ENCODE data around the gene HOXD11.

HOXD11 gene

DNA sequence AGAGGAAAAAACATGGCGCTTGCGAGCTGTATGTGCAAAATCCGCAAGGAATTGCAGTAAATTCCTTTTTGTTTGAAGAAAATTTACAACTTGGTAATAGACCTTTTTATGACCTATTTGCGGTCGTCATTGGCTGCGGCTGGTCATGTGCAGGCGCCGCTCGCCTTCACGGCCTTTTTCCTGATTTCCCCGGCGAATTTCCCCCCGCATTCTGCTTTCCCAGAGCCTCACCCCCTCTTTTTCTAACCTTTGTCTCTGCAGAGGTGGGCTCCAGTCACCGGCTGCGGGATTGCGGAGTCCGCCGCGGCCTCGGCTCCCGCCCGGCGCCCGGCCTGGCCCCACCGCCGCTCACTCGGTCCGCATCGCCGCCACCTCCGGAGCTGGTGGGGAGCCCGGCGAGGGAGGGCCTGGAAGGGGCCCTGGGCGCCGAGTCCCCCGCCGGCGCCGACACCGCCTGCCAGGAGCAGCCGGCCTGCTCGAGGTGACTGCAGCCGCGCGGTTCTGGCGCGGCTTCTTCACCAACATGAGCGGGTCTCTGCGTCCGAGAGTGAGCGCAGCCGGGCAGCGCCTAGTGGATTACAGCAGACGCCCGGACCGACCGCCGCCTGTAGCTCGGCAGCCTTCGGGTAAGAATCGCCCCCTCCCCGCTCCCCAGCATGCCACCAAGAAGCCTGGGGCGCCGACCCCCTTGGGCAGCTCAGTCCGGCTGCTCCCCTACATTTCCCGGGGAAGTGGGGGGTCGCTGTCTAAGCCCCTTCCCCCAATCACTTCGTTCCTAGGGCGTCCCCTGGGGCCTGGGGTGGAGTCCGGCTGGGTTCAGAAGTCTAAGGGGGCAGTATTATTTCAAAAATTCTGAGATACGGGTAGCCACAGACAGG is 29.5 kb downstream of the HOXD11 start:
- no peak for DNase-seq

DNA sequence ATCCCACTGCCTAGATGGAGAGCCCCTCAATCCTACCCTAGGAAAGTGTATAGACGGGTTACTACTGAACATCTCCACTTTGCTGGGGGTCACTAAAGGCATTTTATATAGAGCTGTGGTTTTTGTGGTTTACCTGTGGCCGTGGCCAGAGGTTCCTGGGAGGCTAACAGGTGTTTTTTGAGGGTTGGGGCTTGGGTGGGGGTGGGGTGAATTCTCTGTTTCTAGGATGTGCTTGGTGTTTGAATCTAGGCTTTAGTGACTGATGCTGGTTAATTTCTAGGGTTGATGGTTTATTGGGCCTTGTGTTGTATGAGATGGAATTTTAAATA is 30.1 kb downstream of the HOXD11 start:
- no peak for DNase-seq

DNA sequence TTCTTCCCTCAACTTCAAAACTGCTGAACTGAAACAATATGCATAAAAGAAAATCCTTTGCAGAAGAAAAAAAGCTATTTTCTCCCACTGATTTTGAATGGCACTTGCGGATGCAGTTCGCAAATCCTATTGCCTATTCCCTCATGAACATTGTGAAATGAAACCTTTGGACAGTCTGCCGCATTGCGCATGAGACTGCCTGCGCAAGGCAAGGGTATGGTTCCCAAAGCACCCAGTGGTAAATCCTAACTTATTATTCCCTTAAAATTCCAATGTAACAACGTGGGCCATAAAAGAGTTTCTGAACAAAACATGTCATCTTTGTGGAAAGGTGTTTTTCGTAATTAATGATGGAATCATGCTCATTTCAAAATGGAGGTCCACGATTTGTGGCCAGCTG is 30.8 kb downstream of the HOXD11 start:
- no peak for DNase-seq

DNA sequence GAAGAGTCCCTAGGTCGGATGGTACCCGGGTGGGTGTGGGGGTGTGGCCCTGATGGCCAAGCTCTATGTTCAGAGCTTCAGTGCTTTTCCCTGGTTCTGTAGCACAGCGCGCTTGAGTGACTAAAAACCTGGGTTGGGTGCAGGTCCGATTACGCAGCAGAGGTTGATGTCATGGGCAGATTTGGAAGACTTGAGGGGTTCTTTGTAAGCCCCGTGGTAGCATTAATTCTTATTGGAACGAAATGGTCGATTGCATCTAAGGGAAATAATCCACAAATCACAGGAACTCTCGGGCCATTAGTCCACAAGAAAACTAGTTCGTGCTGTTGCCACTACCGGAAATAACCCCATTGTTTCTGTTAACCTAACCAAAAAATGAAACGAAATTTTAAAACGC is 31.4 kb downstream of the HOXD11 start:
- DNase-seq, result no peak

DNA sequence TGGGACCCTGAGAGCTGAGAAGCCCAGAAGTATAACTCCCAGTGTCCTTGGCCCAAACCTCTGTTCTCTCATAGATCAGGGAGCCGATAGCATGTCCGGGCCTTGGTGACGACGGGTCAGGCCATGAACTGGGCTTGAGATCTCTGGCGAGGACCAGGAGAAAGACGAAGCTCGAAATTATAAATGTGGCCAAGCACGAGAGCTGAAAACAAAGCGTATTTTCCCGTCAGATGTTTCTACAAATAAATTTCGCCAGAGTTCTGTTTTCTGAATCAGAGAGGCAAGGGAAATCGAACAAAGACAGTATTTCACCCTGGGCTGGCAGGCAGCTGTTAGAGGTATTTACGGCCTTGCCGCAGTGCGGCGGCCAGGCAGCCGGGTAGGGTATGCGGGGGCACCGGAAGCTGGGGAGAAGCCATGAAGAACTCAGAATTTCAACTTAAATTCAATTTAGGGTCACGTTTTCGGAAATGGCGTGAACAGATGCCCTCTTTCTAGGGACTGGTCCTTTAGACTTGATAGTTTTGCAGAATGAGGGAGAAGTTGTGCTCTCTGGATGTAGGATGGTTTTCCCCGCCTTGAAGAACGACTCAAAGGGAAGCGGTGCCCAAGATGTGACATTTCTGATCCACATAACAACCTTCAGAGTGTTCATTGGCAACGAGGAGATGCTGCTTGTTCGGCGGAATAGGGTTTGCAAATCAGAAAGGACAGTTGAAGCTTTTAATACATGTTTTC is 32.0 kb downstream of the HOXD11 start:
- DNase-seq, result no peak

DNA sequence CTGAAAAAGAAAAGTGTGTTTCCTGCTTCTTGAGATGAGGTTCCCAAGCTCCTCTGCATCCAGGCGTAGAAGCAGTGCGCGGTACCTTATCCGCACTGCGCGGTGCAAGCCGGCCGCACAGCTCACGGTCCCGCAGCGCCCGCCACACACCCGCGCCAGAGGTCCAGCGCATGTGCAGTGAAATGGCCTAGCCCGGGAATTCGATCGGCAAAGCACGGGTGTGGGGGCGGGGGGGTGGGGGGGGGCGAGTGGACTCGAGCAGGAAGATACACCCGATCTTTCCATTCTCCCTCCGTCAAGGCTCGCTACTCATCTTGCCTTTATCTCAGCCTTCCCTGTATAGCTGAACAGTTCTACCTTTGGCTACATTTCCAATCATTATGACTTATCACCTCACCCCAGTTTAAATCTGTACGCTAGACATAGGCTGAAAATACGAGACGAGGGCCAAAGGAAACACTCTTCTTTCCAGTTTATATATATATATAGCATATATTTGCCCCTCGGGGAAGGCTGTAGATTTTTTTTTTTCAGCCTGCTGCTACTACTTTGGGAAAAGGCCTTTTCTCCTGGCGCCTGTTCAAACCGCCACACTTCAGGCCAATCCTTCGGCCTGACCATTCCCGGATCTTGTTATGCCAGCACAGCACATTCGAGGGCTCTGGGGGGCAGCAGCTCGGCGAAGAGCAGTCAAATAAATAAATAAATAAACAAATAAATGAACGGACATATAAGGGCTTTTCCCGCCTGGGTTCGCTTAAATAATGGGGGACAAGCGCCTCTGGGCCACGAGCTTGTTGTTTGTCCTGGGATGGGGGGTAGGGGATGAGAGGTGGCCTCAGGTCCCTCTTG is 32.8 kb downstream of the HOXD11 start:
- no peak for DNase-seq

DNA sequence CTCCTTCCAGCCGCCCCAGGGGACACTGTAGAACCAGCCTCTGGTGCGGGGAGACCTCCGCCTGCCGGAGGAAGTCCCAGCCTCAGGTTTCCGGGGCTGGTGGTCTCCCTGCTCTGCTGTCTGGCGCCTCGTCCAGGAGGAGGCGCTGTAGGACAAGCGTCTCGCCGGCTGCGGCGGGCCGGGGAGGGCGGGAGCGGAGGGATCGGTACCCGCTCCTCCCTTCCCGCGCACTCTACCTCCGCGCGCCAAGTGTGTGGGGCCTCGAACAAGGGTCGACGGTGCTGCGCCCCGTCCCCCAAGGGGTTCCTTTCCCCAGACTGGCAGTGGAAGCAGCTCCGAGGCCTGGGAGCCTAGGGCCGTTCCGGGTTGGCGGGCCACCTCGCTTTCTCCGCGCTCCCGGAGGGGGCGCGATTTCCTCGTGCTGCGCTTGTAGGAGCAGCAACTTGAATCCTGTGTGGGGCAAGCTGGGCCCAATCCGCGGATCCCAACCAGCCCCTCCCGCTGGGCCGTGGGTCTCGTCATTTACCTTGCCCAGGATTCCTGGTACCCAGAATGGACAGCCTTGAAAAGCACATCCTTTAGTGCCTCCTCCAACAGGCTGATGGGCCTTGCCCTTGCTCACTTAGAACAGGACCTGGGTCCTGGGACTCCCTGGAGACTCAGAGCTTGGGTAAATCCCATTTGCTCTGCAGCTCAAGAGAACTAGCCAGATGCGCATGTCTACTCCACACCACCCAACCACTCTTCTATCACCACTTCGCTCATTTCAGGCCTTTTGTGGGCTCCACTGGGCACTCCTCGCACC is 33.6 kb downstream of the HOXD11 start:
- peak; percentile 54 for DNase-seq

DNA sequence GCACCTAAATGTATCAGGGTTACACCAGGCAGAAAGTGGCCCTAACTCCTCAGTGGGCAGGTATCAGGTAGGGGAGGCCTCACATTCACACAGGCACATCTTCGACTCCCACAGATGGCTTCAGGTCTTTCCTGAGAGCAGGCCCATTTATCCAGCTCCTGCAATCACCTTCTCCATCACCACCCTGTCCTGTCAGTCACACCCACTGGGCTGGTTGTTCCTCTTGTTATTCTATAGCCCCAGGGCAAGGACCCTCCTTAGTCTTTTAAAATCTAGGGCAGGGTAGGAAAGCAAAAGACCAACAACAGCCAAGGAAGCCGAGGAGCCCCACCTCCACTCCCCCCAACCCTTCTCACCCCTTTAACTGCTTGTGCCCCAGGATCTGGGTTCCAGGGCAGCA is 35.2 kb downstream of the HOXD11 start:
- no peak for DNase-seq

DNA sequence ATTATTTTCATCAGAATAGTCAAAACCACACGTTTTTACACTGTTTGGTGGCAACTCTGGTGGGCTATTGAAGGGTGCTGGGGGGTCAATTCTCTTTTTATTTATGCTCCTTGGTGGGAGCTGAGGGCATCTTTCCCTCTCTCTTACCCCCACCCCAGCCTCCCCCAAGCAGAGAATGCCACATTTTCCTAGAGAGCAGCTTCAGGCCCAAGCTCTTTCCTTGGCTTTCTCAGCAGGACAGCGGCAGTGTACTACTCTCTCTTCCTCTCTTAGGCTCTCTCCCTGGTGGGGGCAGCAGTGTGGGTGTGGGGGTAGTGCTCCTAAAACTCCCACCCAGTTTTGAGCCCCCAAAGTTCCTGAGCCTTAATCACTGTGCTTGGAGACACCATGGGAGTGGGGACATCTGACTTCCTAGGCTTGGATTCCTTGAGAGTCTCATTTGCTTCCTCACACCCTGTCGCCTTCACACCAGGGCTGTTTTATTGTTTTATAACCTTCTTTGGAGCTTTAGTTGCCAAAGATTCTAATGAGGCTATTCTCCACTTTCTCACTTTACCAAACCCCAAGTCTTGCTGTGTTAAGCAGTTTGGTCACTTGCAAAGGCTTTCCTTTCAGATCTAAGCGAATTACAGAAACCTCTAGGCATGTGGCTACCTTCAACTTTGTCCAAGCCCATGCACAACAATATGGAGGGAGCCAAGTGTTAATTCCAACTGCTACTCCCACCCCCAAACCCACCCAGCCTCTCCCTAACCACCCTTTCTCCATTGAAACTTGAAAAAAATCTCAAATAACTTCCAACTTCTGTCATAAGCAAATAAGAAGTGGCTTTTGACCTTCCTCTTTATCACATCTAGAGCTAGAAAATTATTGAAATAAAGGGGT is 38.2 kb downstream of the HOXD11 start:
- DNase-seq, result no peak

DNA sequence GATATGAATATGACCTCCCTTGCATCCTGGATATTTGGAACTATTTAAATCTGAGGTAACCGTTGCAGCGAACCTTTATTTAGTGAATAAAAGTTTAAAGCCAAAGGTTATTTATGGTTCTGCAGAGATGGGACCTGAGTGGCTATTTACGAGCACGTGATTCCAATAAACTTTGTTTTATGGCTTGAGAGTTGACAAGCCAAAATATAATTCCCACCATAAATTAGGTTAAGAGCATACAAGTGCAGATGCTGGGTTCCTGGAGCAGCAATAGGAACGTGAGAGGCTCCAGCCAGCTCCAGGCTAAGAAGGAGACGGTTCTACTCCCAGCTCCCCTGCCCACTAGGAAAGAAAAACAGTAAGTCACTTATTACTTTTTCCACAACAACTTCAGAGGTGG is 39.0 kb downstream of the HOXD11 start:
- DNase-seq, result no peak

DNA sequence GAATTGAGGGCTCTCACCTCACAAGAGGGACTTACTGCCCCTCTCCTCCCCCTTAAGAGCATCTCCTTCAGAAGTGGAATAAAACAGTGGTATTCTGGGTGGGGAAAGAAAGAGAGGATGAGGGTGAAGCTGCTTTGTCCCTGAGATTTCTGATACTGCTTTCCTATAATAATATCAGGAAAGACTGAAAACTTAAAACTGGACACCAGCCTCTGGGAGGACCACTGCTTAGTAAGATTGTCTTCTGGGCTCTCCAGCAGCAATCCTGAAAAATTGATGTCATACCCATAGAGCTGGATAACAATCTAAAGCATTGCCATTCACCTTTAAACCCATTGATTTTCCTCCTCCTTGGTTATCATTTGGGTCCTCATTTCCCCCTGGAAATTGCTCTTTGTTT is 39.6 kb downstream of the HOXD11 start:
- no peak for DNase-seq

DNA sequence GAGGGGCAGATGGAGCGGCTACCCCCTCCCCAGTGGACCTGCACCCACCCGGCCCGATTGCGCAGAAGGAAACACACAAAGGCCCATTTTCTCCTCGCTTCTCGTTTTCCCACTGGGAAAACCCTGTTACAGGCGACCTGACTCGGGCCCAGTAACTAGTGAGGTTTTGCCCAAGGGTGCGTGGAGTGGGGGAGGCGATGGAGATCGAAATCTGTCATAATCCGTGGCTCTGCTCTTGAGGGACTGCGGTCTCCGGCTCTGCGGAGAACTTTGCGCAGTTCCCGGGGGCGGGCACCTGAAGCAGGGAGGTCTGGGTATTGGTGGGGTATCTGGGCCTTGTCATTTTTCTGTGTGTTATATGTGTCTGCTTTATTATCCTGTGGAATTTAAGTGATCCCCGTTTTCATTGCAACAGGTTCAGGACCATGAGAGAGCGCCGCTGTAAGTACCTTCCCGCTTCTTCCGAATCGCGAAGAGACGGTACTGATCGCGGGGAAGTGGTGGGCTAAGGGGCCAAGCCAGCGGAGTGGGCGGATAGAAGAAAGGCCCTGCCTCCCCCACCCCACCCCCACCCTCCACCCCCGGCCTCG is 40.2 kb downstream of the HOXD11 start:
- DNase-seq, result no peak

DNA sequence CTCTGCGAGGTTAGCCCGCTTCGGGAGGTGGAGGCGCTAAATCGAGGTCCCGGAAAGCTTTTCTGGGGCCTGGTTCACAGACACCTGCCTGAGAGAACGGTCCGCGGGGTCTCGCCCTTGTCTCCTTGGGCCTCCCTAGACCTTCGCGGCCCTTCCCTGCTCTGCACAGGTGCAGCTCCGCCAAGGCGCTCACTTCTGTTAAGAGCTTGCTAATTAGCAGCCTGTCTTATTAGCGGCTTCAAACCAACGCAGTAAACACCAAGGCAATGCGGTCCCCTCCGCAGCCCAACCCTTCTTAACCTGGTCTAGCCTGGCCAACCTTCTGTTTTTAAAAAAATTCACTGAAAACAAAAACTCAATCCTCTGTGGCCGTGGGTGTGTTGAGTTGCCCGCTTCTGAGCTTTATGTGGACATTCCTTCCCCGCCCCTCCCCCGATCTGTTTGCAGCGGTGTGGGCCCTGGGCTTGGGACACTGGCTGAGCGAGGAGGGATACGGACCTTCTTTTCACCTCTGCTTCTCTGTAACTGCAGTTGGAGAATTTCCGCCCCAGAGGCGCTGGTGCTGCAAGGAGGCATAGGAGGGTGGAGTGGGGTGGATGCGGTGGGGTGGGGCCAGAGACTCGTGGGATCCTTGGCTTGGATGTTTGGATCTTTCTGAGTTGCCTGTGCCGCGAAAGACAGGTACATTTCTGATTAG is 40.9 kb downstream of the HOXD11 start:
- no peak for DNase-seq

DNA sequence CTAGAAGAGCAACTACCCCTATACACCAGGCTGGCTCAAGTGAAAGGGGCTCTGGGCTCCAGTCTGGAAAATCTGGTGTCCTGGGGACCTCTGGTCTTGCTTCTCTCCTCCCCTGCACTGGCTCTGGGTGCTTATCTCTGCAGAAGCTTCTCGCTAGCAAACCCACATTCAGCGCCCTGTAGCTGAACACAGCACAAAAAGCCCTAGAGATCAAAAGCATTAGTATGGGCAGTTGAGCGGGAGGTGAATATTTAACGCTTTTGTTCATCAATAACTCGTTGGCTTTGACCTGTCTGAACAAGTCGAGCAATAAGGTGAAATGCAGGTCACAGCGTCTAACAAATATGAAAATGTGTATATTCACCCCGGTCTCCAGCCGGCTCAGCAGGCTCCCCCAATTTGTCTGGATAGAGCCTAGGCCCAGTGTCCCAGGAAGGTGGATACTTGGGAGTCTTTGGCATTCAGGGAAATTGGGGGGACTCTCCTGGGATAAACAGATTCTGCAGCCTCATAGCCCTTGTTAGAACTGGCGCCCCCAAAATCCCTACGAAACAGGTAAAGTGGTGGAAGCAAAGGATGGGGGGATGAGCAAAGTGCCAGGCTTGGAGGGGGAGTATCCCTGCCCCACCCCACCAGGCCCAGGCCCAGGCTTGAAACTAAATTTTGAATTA is 41.8 kb downstream of the HOXD11 start:
- DNase-seq, result no peak

DNA sequence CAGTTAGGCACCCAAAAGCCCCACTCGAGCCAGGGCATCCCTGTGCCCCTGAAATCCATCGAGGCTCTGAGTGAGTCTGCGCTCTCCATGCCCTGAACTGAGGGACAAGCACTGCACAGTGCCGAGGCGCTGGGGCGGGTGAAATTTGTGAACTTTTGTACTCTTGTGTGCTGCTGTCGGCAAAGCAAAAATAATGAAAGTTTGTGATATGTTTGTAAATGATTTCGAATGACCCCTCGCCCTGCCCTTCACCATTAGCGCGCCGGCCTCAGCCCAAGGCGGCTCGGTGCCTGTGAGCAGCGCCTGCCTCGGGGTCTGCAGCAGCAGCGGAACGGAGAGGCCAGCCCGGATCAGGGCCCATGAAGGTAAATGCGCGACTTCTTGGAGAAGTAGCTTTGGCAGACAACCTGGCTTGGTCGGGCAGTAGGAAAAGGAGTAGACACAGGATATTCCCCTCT is 42.4 kb downstream of the HOXD11 start:
- DNase-seq, result no peak

DNA sequence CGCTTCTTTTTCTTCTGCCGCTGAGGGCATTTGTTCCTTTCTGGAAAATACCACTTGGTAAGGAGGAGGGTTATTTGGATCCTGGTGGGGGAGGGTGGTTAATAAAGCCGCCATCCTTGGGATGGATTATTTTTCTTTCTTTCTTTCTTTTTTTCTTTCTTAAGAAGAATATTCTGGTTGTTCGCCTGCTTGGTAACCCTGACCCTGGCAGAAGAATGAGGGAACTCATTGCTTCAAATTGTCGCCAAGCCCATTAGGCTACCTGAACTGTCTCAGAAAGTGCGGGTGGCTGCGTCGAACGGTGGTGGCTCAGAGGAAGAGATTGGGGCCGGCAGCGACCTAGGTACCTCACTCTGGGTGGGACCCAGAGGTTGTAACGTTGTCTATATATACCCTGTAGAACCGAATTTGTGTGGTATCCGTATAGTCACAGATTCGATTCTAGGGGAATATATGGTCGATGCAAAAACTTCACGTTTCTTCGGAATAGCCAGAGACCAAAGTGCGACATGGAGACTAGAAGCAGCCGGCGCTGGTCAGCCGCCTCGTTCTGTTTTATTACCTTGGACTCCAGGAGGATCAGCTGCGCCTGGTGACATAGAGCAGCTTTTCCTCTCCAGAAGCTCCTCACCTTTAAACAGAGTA is 43.0 kb downstream of the HOXD11 start:
- no peak for DNase-seq

DNA sequence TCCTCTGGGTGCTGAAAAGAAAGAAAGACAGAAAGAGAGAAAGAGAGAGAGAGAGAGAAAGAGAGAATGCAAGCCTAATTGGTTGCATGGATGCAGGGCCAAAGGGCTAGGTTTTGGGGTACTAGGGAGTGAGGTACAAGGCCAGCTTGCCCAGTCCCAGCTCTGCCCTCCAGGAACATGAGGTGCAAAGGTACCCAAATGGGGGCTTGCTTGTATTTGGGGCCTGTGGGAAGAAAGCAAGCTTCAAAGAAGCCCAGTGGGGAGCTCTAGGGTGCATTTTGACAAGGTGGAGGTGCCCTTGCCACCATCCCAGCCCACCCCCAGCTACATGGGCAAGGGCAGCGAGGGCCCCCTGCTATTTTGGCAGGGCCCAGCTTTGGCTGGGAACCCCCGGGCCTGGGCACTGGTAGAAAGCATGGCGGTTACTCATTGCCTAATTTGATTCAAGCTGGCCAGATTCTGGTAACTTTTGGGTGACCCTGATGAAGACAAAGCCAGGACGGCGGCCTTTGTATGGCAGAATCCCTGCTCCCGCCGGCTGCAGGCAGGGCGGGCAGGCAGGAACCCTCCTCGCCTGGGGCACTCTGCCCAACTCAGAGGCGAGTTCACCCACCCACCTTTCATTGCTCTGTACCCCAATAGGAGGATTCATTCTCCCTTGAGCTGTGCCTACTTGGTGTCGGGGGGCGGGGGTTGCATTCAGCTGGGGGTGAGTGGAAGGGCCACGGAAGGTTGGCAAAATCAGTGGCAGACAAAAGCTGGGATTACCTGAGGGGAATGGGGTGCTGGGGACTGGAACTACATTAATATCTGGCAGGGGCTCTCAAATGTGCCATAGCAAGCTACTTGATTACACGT is 43.7 kb downstream of the HOXD11 start:
- no peak for DNase-seq

Data from NCI-H1436 treated with DMSO at 0.1 percent for 48 hours (cell line).